ENCODE measurements around the gene AUNIP.
A peak's percentile ranks its signal among the peaks of the same experiment; 100 is the strongest.

Gene AUNIP

GRCh38 chr1:25861316-25862286, 2.3 kb upstream of the AUNIP start (continued):
- TF ChIP-seq ZNF121 (tag by site-specific recombination; IDR thresholded peaks at IDR 0.05) (no peak), ZSCAN5A (tag by site-specific recombination; IDR thresholded peaks at IDR 0.05) (no peak), ZNF660 (tag by site-specific recombination; IDR thresholded peaks at IDR 0.05) (no peak), ZNF747 (tag by site-specific recombination; IDR thresholded peaks at IDR 0.05) (no peak), ZBTB11 (tag by site-specific recombination; conservative IDR thresholded peaks at IDR 0.05; ENCODE audit: low read depth) (0 out of 2 replicates have a peak, but pooled peaks have one; percentile 16), ZNF548 (tag by site-specific recombination; IDR thresholded peaks at IDR 0.05) (no peak), ZNF404 (tag by site-specific recombination; IDR thresholded peaks at IDR 0.05) (no peak), ZFP37 (tag by site-specific recombination; IDR thresholded peaks at IDR 0.05) (no peak), ZNF600 (tag by site-specific recombination; IDR thresholded peaks at IDR 0.05) (peak; percentile 82), SP3 (tag by site-specific recombination; IDR thresholded peaks at IDR 0.05) (no peak), ZSCAN30 (tag by site-specific recombination; IDR thresholded peaks at IDR 0.05) (no peak), ZNF148 (tag by site-specific recombination; IDR thresholded peaks at IDR 0.05; ENCODE audit: borderline replicate concordance) (no peak), ZNF621 (tag by site-specific recombination; IDR thresholded peaks at IDR 0.05) (no peak), GLIS2 (tag by site-specific recombination; IDR thresholded peaks at IDR 0.05) (no peak), OSR2 (tag by site-specific recombination; IDR thresholded peaks at IDR 0.05) (peak; percentile 88), CTCF (tag by site-specific recombination; IDR thresholded peaks at IDR 0.05) (no peak), ZNF488 (tag by site-specific recombination; IDR thresholded peaks at IDR 0.05) (no peak), KLF10 (tag by site-specific recombination; IDR thresholded peaks at IDR 0.05) (no peak), YY2 (tag by site-specific recombination; IDR thresholded peaks at IDR 0.05) (no peak), ZNF354C (tag by site-specific recombination; IDR thresholded peaks at IDR 0.05; ENCODE audit: borderline replicate concordance, low read depth) (no peak), ZNF140 (tag by site-specific recombination; IDR thresholded peaks at IDR 0.05) (no peak), ZBTB7A (tag by site-specific recombination; IDR thresholded peaks at IDR 0.05; ENCODE audit: low read depth) (no peak), ZNF114 (tag by site-specific recombination; IDR thresholded peaks at IDR 0.05) (no peak), ZNF692 (tag by site-specific recombination; IDR thresholded peaks at IDR 0.05) (no peak), HIC1 (tag by site-specific recombination; IDR thresholded peaks at IDR 0.05) (peak; percentile 16; the same call in 1 of the 2 replicates), ZNF157 (tag by site-specific recombination; IDR thresholded peaks at IDR 0.05) (no peak)
